GM21576 (cell line): ENCODE data around the gene GOLGA6L2.

ENCODE experiments used
- ATAC-seq: cut with Tn5 transposase; IDR thresholded peaks from one replicate; pipeline ENCODE4 v1.9.1; 2021; ENCODE audit warnings: mild to moderate bottlenecking, moderate library complexity; ENCODE audit not compliant: unreplicated experiment

Gene GOLGA6L2

GRCh38 chr15:23395030-23395692 is 51.9 kb downstream of the GOLGA6L2 start:
- no peak for ATAC-seq
